CD4-positive, alpha-beta T cell treated with Interleukin-4 for 4 hours (primary cell): Measurements from ENCODE around the gene NFXL1.
"Not testable (repeated sequence)": the region's sequence is repeated elsewhere in the genome, so short reads cannot be mapped to it uniquely, and the experiment has no call there.

ENCODE experiments used
- DNase-seq: peaks from one replicate; pipeline ENCODE4 v3.0.0-alpha.2; 2020

NFXL1 gene

DNA sequence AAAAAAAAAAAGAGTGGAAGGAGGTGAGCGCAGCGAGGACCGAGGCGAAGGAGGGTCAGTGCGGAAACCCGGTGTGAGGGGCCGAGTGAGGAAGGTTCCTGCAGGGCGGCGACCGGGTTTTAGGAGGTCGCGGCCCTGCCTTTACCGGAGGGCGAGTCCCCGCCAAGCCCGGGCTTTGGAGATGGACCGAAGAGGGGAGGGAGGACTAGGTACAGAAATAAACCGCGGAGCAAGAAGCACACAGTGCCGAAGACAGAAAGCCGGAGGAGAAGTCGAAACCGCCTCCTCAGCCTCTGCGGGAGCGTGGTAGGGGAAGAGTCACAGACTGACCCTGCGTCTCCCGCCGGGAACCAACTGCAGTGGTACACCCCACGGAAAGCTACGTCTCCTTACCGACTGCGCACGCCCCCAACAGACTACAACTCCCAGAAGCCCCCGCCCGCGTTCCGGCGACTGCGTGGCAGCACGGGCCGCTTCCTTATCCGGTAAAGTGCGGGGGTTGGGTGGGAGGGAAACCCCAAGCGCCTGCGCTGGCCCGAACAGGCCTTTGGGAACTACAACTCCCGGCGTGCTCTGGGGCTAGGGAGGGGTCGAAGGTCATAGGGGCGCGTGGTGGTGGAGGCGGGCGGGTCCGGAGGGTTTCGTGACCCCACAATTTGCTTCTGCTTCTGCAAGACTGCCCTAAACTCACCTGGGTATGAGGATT lies at the start of gene NFXL1:
NFXL1 (minus strand) TSS at position 364 of the 706 bp plus-strand sequence. CDS start 380 bp downstream, outside the sequence.
- peak; percentile 96 for DNase-seq

- no peak for DNase-seq
Observed at GRCh38 chr4:47954677-47955076, 40.3 kb upstream of the NFXL1 start.

GRCh38 chr4:47954245-47954644 lies 39.9 kb upstream of the NFXL1 start:
- no peak for DNase-seq

DNA sequence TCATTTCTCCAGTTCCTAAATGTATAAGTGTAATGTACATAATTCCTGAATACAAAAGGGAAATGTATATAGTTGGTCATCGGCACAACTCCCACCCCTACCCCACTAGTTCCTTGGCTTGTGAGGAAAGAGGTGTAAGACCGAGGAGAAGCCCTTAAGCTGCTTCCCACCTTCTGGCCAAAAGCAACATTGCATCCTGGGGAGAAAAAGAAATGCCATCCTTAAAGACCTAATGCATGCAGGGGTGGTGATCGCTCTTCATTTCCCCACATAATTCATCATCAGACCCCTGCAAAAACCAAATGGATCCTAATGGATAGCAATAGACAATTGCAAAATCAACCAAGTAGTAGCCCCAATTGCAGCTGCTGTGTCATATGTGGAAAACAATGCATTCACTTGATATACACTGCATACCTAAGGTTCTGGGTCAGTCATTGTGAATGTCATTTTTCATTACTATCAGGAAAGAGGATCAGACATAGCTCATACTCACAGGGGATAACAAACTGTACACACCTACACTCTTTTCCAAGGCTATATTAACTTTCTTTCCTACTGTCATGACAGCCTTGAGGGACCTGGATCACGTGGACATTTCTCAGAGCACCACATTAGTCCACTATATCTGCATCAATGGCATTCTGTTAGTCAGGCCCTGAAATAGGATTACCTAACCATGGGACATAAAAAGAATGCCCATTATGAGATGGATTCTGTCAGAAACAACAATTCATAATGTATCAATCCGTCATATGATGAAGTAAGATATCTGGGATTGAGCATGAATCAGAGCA lies 31.7 kb upstream of the NFXL1 start:
- DNase-seq: no peak

GRCh38 chr4:47942081-47942819 lies 27.9 kb upstream of the NFXL1 start:
- no peak for DNase-seq

DNA sequence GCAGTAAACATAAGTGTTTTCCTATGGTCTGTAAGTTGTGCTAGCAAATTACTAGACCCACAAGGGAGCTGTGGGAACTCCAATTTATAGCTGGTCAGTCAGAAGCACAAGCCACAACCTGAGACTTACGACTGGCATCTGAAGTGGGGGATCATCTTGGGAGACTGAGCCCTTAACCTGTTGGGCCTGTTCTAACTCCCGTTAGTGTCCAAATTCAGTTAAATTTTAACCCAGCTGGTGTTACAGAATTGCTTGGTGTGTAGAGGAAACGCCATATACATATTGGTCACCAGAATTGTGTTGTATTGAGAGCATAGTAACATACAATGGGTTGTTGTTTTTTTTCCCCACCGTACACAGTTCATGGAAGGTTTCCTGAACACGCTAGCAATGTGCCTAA lies 25.1 kb upstream of the NFXL1 start:
- no peak for DNase-seq

DNA sequence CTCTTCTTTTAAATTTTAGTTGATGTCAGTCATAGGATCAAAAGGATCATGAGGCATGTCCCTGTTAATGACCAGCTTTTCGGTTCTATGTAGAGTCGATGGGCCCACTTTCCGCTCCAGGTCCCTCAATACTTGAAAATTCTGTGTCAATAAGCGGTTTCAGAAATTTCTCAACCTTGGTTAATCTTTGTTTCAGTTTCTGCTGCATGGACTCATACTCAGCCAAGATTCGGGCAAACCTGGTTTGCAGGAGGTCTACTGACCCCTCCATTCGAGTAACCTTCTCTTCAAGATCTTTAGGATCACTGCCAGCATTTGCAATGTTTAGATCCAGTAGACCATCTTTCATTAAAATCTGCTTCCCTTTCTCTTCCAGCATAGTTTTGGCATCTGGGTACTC lies 22.0 kb upstream of the NFXL1 start:
- no peak for DNase-seq

- peak; percentile 60 for DNase-seq
Observed at GRCh38 chr4:47933840-47934239, 19.5 kb upstream of the NFXL1 start.

- DNase-seq: no peak
Observed at GRCh38 chr4:47930971-47931804, 16.8 kb upstream of the NFXL1 start.

DNA sequence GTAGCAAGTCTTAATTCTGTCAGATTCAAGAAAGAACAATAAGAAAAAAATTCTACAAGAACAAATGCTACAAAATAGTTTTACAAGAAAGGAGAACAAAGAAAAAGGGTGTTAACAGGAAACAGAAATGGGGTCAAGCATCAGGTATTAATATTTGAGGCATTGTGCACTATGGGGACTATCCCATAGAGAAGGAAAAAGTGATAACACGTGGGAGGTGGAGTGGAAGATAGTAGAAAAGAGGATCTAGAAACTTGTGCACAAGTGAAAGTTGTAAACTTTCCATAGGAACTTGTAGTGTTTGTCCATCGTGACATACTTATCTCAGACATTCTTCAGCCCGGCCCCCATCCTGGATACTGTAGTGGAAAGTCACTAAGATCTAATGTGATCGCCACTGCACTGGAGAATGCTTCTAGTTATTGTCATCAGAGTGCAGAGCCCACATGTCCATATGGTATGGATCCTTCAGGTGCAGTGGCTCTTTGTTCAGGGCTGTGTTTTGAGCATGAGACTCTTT lies 15.4 kb upstream of the NFXL1 start:
- DNase-seq: no peak

DNA sequence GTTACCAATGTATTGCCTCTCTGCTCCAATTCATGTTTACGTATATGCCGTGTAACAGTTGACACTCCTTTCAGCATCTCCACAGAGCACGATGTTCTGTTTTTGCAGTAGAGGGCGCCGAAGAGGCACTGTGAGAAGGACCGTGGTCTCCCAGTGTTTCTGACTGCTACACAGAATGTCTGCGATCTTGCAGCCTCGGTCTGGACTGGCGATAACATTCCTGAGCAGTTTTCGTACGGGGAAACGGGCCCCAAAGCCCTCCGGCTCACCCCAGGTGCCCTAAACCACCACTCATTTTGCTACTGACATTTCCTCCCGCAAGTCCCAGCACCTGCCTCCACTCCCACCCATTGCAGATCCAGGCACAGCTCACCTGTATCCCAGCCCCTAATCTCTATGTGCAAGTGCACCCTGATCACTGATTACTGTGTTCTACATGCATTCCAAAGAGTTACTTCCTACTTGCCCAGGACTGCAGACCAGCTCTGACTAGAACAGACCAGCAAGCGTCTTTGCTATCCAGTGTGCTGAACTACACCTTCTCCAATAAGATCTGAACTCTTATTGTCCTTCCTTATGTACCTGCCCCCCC lies 12.4 kb upstream of the NFXL1 start:
- DNase-seq: peak; percentile 55

DNA sequence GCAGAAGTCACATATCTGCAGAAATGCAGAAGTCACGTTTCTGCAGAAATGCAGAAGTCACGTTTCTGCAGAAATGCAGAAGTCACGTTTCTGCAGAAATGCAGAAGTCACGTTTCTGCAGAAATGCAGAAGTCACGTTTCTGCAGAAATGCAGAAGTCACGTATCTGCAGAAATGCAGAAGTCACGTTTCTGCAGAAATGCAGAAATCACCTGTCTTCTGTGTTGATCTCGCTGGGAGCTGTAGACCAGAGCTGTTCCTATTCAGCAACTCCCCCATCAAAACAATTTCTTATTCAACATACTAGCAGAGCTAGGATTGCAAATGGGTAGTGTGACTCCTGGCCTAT lies 8.9 kb upstream of the NFXL1 start:
- not testable (repeated sequence) for DNase-seq

- DNase-seq: not testable (repeated sequence)
Observed at GRCh38 chr4:47922436-47923260, 8.3 kb upstream of the NFXL1 start.

- not testable (repeated sequence) for DNase-seq
Observed at GRCh38 chr4:47917163-47917562, 2.8 kb upstream of the NFXL1 start.

DNA sequence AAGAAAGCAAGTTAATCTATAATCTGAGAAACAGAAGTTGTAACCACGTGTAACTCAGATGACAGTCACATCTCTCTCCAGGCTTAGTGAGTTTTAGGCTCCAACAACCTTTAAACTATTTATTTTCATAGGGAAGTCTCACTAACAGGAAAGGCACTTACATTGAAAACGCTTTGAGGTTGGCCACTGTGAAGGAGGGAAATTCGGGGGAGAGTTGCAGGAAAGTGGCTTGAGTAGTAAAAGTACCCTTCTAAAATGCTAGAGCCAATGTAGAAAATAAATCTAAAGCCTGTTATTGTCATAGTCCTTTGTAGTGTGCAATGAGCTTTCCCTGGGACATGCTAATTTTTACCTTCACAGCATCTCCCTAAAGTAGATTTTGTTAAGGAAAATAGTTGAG lies 995 bp upstream of the NFXL1 start:
- no peak for DNase-seq

DNA sequence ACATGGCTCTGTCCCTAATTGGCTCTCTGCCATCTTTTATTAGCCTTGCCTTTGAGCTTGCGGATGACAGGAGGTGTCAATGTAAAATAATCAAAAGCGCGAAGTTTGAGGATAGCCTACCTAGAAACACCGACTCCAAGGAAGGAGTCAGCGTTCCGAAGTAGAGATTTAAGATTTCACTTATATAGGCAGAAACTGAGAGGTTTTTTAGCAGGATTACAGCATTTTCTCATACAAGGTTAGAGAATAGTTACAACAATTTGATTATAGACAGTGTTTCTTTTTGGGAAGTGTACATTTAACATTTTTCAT lies 499 bp upstream of the NFXL1 start:
- DNase-seq: no peak

DNA sequence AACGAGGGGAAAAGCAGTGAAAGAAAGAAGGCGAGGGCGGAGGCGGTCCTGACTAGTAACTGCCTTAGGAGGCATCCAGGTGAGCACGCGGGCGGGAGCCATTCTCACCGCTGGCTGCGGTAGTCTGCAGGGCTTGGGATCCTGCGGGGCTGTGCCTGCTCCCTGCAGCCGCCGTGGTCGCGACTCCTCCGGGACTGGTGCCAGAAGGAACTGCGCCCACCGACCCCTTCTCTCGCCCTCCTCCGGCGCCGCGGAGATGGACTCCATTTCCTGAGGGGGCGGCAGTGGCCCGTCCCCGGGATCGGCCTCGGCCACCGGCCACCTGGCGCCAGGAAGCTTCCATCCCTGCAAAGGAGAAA lies 543 bp downstream of the NFXL1 start:
- peak; percentile 11 for DNase-seq

DNA sequence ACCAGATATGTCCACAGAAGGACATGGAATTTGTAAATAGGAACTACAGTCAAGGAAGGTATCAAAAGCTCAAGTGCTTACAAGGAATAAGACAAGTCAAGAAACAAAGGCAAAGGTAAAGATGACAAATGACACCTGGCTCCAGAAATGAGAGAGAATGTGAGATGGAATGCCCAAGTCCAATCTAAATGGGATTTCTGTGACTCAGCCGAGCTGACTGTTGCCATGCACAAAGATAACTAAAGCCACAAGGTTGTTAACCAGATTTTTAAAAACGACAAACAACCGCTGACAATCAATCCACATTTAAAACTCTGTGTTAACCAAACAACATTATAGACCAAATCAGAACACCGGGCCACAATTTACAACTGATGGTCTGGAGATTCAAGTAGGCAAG lies 1.1 kb downstream of the NFXL1 start:
- no peak for DNase-seq

- no peak for DNase-seq
Observed at GRCh38 chr4:47907089-47907646, 7.2 kb downstream of the NFXL1 start.

GRCh38 chr4:47899639-47900038 lies 14.7 kb downstream of the NFXL1 start:
- DNase-seq: no peak

DNA sequence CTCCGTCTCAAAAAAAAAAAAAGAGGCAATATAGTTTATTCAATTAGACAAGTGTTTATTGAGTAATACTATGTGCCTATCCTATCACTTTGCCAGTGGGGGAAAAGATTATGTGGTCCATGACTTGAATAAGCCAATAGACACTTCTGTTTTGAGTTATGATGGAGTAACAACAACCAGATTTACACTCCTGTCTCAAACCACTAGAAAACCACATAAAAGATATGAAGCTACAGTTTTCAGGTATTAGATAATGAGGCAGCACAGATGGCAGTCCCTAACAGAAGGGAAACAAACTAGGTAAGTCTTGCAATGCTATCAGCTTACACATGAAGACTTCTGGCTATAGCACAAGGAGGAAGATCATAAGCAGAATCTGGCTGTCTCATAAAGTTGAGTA lies 22.5 kb downstream of the NFXL1 start:
- no peak for DNase-seq
